HG02981 (cell line): ENCODE results near the gene PPP2R2C.

ENCODE experiments used
- ATAC-seq: cut with Tn5 transposase; IDR thresholded peaks from one replicate; pipeline ENCODE4 v1.9.1; 2021; ENCODE audit warnings: mild to moderate bottlenecking, moderate library complexity; ENCODE audit not compliant: unreplicated experiment

Gene PPP2R2C

GRCh38 chr4:6449746-6450369 is 22.6 kb downstream of the PPP2R2C start:
- no peak for ATAC-seq

- ATAC-seq = no peak
These were observed 23.1 kb downstream of the PPP2R2C start for GRCh38 chr4:6449335-6449734.

- no peak for ATAC-seq
These were observed 23.8 kb downstream of the PPP2R2C start for GRCh38 chr4:6448476-6449170.

- ATAC-seq = no peak
These were observed 24.7 kb downstream of the PPP2R2C start for GRCh38 chr4:6447672-6448171.

- no peak for ATAC-seq
These were observed 25.6 kb downstream of the PPP2R2C start for GRCh38 chr4:6446538-6447451.

GRCh38 chr4:6446130-6446482 is 26.3 kb downstream of the PPP2R2C start:
- ATAC-seq = no peak

GRCh38 chr4:6445403-6446129 is 26.8 kb downstream of the PPP2R2C start:
- no peak for ATAC-seq

- ATAC-seq = no peak
These were observed 27.8 kb downstream of the PPP2R2C start for GRCh38 chr4:6444582-6444981.

- no peak for ATAC-seq
These were observed 29.1 kb downstream of the PPP2R2C start for GRCh38 chr4:6443035-6444023.

- ATAC-seq = no peak
These were observed 29.9 kb downstream of the PPP2R2C start for GRCh38 chr4:6442555-6442954.

- ATAC-seq = no peak
These were observed 30.7 kb downstream of the PPP2R2C start for GRCh38 chr4:6441758-6442157.

GRCh38 chr4:6441202-6441582 is 31.2 kb downstream of the PPP2R2C start:
- no peak for ATAC-seq

- no peak for ATAC-seq
These were observed 31.8 kb downstream of the PPP2R2C start for GRCh38 chr4:6440506-6441201.

- ATAC-seq = no peak
These were observed 33.2 kb downstream of the PPP2R2C start for GRCh38 chr4:6439120-6439762.

GRCh38 chr4:6437826-6438238 is 34.6 kb downstream of the PPP2R2C start:
- no peak for ATAC-seq

GRCh38 chr4:6435010-6435409 is 37.4 kb downstream of the PPP2R2C start:
- no peak for ATAC-seq

- no peak for ATAC-seq
These were observed 41.5 kb downstream of the PPP2R2C start for GRCh38 chr4:6430927-6431326.

GRCh38 chr4:6427439-6428090 is 44.8 kb downstream of the PPP2R2C start:
- ATAC-seq = no peak
